Smooth muscle cell of trachea (primary cell): ENCODE measurements around the gene MAGEA10. TPM values are rescaled to one million over a fixed set of nuclear protein-coding genes. Genes with fewer than 3 reads are reported as not detected.

Experiments used
- total RNA-seq: library from RNA; depleted of rRNA; stranded (reverse); fragments of >200 nt; gene quantifications from 2 replicates; pipeline ENCODE4 v1.2.1, GENCODE V29; 2014

MAGEA10 gene
- not detected in 2 replicates for total RNA-seq

DNA sequence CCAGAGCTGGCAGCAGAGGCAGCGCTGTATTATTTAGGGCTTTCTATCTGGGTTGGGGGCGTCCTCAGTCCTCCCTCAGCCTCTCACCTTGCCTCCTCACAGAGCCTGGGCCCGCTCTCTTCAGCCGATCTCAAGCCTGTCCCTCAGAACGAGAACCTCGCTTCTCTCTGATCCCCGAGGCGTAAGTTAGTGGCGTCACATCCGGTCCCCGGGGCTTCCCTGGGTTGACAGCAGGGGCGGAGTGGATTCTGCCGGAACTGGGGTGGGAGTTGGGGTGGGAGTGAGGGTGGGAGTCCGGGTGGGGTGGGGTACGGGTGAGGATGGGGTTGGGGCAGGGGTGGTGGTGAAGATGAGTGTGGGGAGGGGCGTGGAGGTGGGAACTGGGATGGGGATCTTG, at the start of gene MAGEA10:
Gene MAGEA10 (minus strand): TSS at position 190 of the 397 bp plus-strand sequence. CDS start 2,957 bp downstream, outside the sequence.

Other genes starting within 250 kb of the MAGEA10 start
- gene MAGEA4, start 225.7 kb downstream of the MAGEA10 start, total RNA-seq: not detected in 2 replicates
- gene GABRE, start 163.9 kb downstream of the MAGEA10 start, total RNA-seq: 1.3 and 11.7 TPM in 2 replicates